Suprapubic skin (tissue), 4 donors: Measurements from ENCODE around the gene RASA1. TPM values are rescaled to one million over a fixed set of nuclear protein-coding genes. Genes with fewer than 3 reads are reported as not detected.

Experiments
- DNase-seq, 2 donors: peaks; one replicate each; pipeline ENCODE4 v3.0.0-alpha.2; 2019; ENCODE audit warnings: low spot score in 2 of 2
- H3K27ac ChIP-seq: fragments of 200-600 bp; sonication (generic); one replicate; pipeline ENCODE4 v1.5.1; 2019
- H3K27me3 ChIP-seq: fragments of 200-600 bp; sonication (generic); one replicate; pipeline ENCODE4 v1.5.1; 2019
- H3K36me3 ChIP-seq: fragments of 200-600 bp; sonication (generic); one replicate; pipeline ENCODE4 v1.5.1; 2019
- H3K4me1 ChIP-seq: fragments of 200-600 bp; sonication (generic); one replicate; pipeline ENCODE4 v1.5.1; 2019
- H3K4me3 ChIP-seq: fragments of 200-600 bp; sonication (generic); one replicate; pipeline ENCODE4 v1.5.1; 2019; ENCODE audit warnings: mild to moderate bottlenecking
- H3K9me3 ChIP-seq: fragments of 200-600 bp; sonication (generic); one replicate; pipeline ENCODE4 v1.5.1; 2019
- CTCF ChIP-seq, 2 donors: fragments of 200-600 bp in 1 of 2; fragments of 450-650 bp in 1 of 2; sonication (generic) in 1 of 2; IDR thresholded peaks; one replicate each; pipeline ENCODE4 v1.5.1; 2016 to 2019; ENCODE audit warnings: antibody characterized with exemption in 2 of 2, mild to moderate bottlenecking in 1 of 2, moderate library complexity in 1 of 2
- EP300 ChIP-seq: sonication (generic); formaldehyde crosslinking; IDR thresholded peaks from one replicate; pipeline ENCODE4 v1.6.1; 2017; ENCODE audit warnings: antibody characterized with exemption
- POLR2A ChIP-seq, 2 donors: fragments of 450-650 bp; IDR thresholded peaks; one replicate each; pipeline ENCODE4 v1.6.1; 2017; ENCODE audit warnings: antibody characterized with exemption in 2 of 2, mild to moderate bottlenecking in 2 of 2, moderate library complexity in 2 of 2
- POLR2AphosphoS5 ChIP-seq, 3 donors: sonication (generic); formaldehyde crosslinking; IDR thresholded peaks; one replicate each; pipeline ENCODE4 v1.6.1; 2017; ENCODE audit warnings: antibody characterized with exemption in 3 of 3
- WGBS: methylation state at CpG from one replicate; pipeline ENCODE4 v1.1.5; 2018; 5-methylcytosine and 5-hydroxymethylcytosine counted together
- total RNA-seq, 4 donors: library from RNA; depleted of rRNA; stranded (reverse); fragments of >200 nt; gene quantifications; one replicate each; pipeline ENCODE4 v1.1.0, GENCODE V29; 2016

The RASA1 gene
- total RNA-seq, 4 donors from 2014 or later: 18.8 to 35.3 (median 26.6) TPM

- no peak for DNase-seq
- H3K36me3 ChIP-seq: peaks cover 26% of the 10 kb centered on the region
- H3K4me1 ChIP-seq: peaks cover 28% of the 10 kb centered on the region
- no peaks in the 10 kb centered on the region for H3K27me3 ChIP-seq
- TF ChIP-seq POLR2A (IDR thresholded peaks at IDR 0.05): no peak
- no peak for TF ChIP-seq EP300
- no peak for TF ChIP-seq CTCF (IDR thresholded peaks at IDR 0.05)
- no peak for TF ChIP-seq POLR2AphosphoS5 (IDR thresholded peaks at IDR 0.05)
- peak overlapping the region; percentile 94 for H3K27ac ChIP-seq
- H3K4me3 ChIP-seq: peak overlapping the region; percentile 86
- WGBS: 9% methylated on average over 5 of the region's 5 CpGs
- H3K9me3 ChIP-seq: no peaks in the 10 kb centered on the region
Measured at GRCh38 chr5:87411586-87411972, 143.9 kb downstream of the RASA1 start.

- Histone ChIP-seq H3K4me1 (peaks cover 28% of the 10 kb centered on the region), H3K4me3 (peak overlapping the region; percentile 86), H3K9me3 (no peaks in the 10 kb centered on the region), H3K27me3 (no peaks in the 10 kb centered on the region), H3K36me3 (peaks cover 21% of the 10 kb centered on the region), H3K27ac (peak overlapping the region; percentile 94)
- WGBS: under 1% methylated on average over 24 of the region's 29 CpGs
- no peak for TF ChIP-seq POLR2AphosphoS5 (IDR thresholded peaks at IDR 0.05)
- peak in 1 of 2 donors; percentile 63 for DNase-seq
Measured at GRCh38 chr5:87411973-87412629, 144.4 kb downstream of the RASA1 start.

- Histone ChIP-seq H3K36me3 (peaks cover 14% of the 10 kb centered on the region), H3K27ac (peak within 1 kb of the TSS; percentile 94), H3K27me3 (no peaks in the 10 kb centered on the region), H3K4me3 (peak within 1 kb of the TSS; percentile 86), H3K4me1 (peaks cover 28% of the 10 kb centered on the region), H3K9me3 (no peaks in the 10 kb centered on the region)
- DNase-seq: peak; percentile 97 to 99
- 1% methylated on average over 33 of the region's 46 CpGs for WGBS
- TF ChIP-seq POLR2AphosphoS5 (IDR thresholded peaks at IDR 0.05): peak; percentile 81 to 93 (median 92)
- peak; percentile 70 to 94 for TF ChIP-seq POLR2A (IDR thresholded peaks at IDR 0.05)
- peak; percentile 89 for TF ChIP-seq EP300
- TF ChIP-seq CTCF (IDR thresholded peaks at IDR 0.05): no peak
Measured at GRCh38 chr5:87412630-87413342, 145.1 kb downstream of the RASA1 start, which contains the start of gene CCNH. Gene CCNH (minus strand): TSS chr5:87412930. CDS start chr5:87412794, 136 bp downstream.

- Histone ChIP-seq H3K27ac (peak overlapping the region; percentile 94), H3K4me1 (peaks cover 28% of the 10 kb centered on the region), H3K9me3 (no peaks in the 10 kb centered on the region), H3K27me3 (no peaks in the 10 kb centered on the region), H3K36me3 (peaks cover 9% of the 10 kb centered on the region), H3K4me3 (peak overlapping the region; percentile 86)
- no peak for DNase-seq
- 37% methylated on average over 3 of the region's 3 CpGs for WGBS
- TF ChIP-seq CTCF (IDR thresholded peaks at IDR 0.05): no peak
- no peak for TF ChIP-seq EP300
- no peak for TF ChIP-seq POLR2AphosphoS5 (IDR thresholded peaks at IDR 0.05)
- TF ChIP-seq POLR2A (IDR thresholded peaks at IDR 0.05): no peak
Measured at GRCh38 chr5:87413343-87413645, 145.6 kb downstream of the RASA1 start.

- TF ChIP-seq POLR2A (IDR thresholded peaks at IDR 0.05) (no peak), POLR2AphosphoS5 (IDR thresholded peaks at IDR 0.05) (no peak), EP300 (no peak), CTCF (IDR thresholded peaks at IDR 0.05) (no peak)
- no peak overlapping the region for H3K4me3 ChIP-seq
- no peaks in the 10 kb centered on the region for H3K36me3 ChIP-seq
- no peak for DNase-seq
- H3K27ac ChIP-seq: no peak overlapping the region
- no peaks in the 10 kb centered on the region for H3K9me3 ChIP-seq
- H3K27me3 ChIP-seq: no peaks in the 10 kb centered on the region
- H3K4me1 ChIP-seq: peaks cover 3% of the 10 kb centered on the region
Measured at GRCh38 chr5:87418506-87418905, 150.8 kb downstream of the RASA1 start.
